Astrocyte (in vitro differentiated cells and primary cell): ENCODE results near the gene PPT1.

Source experiments
- CTCF ChIP-seq: IDR thresholded peaks from 2 replicates; pipeline ENCODE4 v1.5.1; 2011; ENCODE audit warnings: low read depth, mild to moderate bottlenecking, inconsistent platforms, low read length, moderate library complexity; ENCODE audit not compliant: insufficient read depth
- EZH2 ChIP-seq: IDR thresholded peaks from 2 replicates; pipeline ENCODE4 v1.6.1; 2012; ENCODE audit warnings: mild to moderate bottlenecking, low read length, inconsistent platforms; ENCODE audit not compliant: insufficient read depth

DNA sequence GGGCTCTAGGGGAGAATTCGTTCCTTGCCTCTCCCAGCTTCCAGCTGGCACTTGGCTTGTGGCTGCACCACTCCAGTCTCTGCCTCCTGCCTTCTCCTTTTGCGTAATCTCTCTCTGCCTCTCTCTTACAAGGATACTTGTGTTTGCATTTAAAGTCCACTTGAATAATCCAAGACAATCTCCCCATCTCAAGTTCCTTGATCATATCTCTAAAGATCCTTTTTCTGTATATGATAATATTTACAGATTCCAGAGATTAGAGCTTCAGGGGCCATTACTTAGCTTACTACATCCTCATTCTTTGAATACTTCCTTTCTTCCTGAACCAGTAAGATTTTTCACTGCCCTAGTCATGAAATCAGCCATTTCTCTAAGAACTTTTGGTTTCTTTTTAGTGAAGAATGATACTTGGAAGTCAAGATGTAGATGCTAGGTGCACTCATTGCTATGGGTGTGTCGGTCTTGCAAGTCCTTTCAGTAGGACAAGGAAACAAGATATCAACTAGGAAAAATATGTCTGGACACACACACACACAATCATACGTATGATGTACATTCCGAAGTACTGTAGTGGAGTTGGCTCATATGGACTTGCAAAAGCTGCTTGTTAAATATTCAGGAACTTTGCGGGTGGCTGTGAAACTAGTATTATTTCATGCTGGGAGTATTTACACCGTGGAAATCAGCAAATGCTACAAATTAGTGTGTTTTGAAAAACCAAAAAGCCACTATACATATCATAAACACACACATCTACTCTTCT, 43.3 kb upstream of the PPT1 start:
- TF ChIP-seq CTCF (no peak), EZH2 (no peak)
